ENCODE data around the gene DNASE1L1. TPM values are rescaled to one million over a fixed set of nuclear protein-coding genes. Genes with fewer than 3 reads are reported as not detected.
"Not testable (repeated sequence)": the region's sequence is repeated elsewhere in the genome, so short reads cannot be mapped to it uniquely, and the experiment has no call there.

Gene DNASE1L1
- total and polyA plus RNA-seq, 4 donors = 9.3 to 22.1 (median 16.7) TPM

- H3K36me3 ChIP-seq (ENCODE audit: control insufficient read depth in 4 of 4, insufficient read depth in 3 of 4, low read depth in 1 of 4, low read length in 3 of 4) = peaks cover 0 to 10% (median 7%) of the 10 kb centered on the region in 4 donors
- WGBS = 6% methylated on average over 53 of the region's 53 CpGs
- TF ChIP-seq REST (IDR thresholded peaks at IDR 0.05) (peak; percentile 7), ATF3 (IDR thresholded peaks at IDR 0.05) (no peak)
- peaks cover 1 to 31% (median 24%) of the 10 kb centered on the region in 4 donors for H3K4me1 ChIP-seq (ENCODE audit: control insufficient read depth in 4 of 4, insufficient read depth in 4 of 4, low read length in 3 of 4)
- peak overlapping the region; percentile 1 to 64 for H3K9ac ChIP-seq (ENCODE audit: low read depth in 1 of 2, low read length in 2 of 2)
- H3K9me3 ChIP-seq (ENCODE audit: control insufficient read depth in 4 of 4, low read length in 3 of 4) = no peaks in the 10 kb centered on the region
- H3K4me3 ChIP-seq (ENCODE audit: low read depth in 1 of 3, low read length in 3 of 3) = peak overlapping the region; percentile 69 to 92 (median 85)
- H3K27ac ChIP-seq (ENCODE audit: low read depth in 1 of 2, low read length in 2 of 2) = peak overlapping the region; percentile 80 to 98
- DNase-seq (ENCODE audit: low spot score) = peak; percentile 69
- H3K27me3 ChIP-seq (ENCODE audit: control insufficient read depth in 4 of 4, insufficient read depth in 4 of 4, low read length in 3 of 4) = no peaks in the 10 kb centered on the region
These were observed 11.8 kb downstream of the DNASE1L1 start for GRCh38 chrX:154396973-154397887.

GRCh38 chrX:154396363-154396762 lies 12.7 kb downstream of the DNASE1L1 start:
- Histone ChIP-seq H3K36me3 (ENCODE audit: control insufficient read depth in 4 of 4, insufficient read depth in 3 of 4, low read depth in 1 of 4, low read length in 3 of 4) (peaks cover 0 to 10% (median 7%) of the 10 kb centered on the region in 4 donors), H3K4me1 (ENCODE audit: control insufficient read depth in 4 of 4, insufficient read depth in 4 of 4, low read length in 3 of 4) (peaks cover 1 to 24% (median 18%) of the 10 kb centered on the region in 4 donors)
- H3K27ac ChIP-seq (ENCODE audit: low read depth in 1 of 2, low read length in 2 of 2); DNase-seq (ENCODE audit: low spot score); H3K9me3 ChIP-seq (ENCODE audit: control insufficient read depth in 4 of 4, low read length in 3 of 4); H3K27me3 ChIP-seq (ENCODE audit: control insufficient read depth in 4 of 4, insufficient read depth in 4 of 4, low read length in 3 of 4); H3K4me3 ChIP-seq (ENCODE audit: low read depth in 1 of 3, low read length in 3 of 3); H3K9ac ChIP-seq (ENCODE audit: low read depth in 1 of 2, low read length in 2 of 2): not testable (repeated sequence)
- WGBS = 90% methylated on average over 17 of the region's 17 CpGs

DNA sequence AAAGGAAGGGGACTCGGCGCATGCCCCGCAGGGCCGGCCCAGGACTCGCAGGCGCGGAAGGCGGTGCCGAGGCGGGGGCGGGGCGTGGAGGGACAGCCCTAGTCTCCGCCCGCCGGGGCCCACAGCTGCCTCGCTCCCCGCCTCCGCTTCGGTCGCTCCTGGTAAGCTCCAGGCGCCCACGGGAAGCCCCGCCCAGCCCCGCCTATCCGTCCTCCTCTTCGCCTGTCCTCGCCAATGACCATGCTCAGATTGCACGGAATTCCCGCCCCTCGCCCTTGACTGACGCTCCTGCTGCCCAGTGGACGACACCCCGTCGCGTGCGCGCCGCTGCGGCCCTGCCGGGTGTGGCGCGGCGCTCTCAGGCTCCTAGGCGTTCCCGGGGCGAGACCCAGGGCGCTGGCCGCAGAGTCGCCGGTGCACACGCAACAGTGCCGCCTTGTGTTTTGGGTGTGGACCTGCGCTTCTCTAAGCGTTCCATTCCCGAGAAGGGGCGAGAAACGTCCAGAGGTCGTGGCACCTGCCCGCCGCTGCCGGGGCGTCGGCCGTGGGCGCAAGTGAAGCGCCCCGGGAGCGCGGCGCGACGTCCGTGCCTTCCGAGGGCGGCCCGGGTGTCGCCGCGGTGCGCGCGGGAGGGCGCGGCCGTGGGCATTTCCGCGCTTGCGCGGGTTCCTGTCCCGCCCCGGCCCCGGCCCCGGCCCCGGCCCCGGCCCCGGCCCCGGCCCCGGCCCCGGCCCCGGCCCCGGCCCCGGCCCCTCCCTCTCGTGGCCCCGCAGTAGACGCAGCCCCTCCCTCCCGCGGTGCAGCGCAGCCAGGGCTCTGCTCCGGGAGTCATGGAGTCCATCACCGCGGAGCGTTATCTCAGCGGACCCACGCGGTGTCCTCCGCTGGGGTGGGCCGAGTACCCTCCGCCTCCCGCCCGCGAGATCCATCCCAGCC lies 19.0 kb downstream of the DNASE1L1 start:
- not testable (repeated sequence) for H3K4me1 ChIP-seq (ENCODE audit: control insufficient read depth in 4 of 4, insufficient read depth in 4 of 4, low read length in 3 of 4); H3K9me3 ChIP-seq (ENCODE audit: control insufficient read depth in 4 of 4, low read length in 3 of 4); H3K9ac ChIP-seq (ENCODE audit: low read depth in 1 of 2, low read length in 2 of 2); H3K4me3 ChIP-seq (ENCODE audit: low read depth in 1 of 3, low read length in 3 of 3); H3K27me3 ChIP-seq (ENCODE audit: control insufficient read depth in 4 of 4, insufficient read depth in 4 of 4, low read length in 3 of 4); H3K27ac ChIP-seq (ENCODE audit: low read depth in 1 of 2, low read length in 2 of 2); DNase-seq (ENCODE audit: low spot score); H3K36me3 ChIP-seq (ENCODE audit: control insufficient read depth in 4 of 4, insufficient read depth in 3 of 4, low read depth in 1 of 4, low read length in 3 of 4)
- 0% methylated on average over 11 of the region's 121 CpGs for WGBS

DNA sequence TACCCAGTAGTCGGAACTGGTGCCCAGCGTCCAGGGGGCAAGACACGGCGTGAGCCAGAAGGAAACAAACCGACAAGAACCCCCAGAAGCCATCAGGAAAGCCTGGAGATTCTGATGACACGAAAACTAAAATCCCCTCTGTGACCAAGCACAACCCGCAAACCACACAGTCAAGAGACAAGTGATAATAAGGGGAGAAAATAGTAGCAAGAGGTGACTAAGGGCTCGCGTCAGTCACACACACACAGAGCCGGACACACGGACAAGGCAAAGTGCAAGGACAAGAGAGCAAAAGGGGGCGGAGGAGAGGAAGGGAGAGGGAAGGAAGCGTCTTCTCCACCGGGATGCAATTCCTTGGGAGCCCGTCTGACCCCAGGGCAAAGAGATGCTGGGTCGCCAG lies 20.4 kb downstream of the DNASE1L1 start:
- WGBS = no CpG with 5 or more reads among the region's 16 CpGs
- H3K27ac ChIP-seq (ENCODE audit: low read depth in 1 of 2, low read length in 2 of 2); H3K27me3 ChIP-seq (ENCODE audit: control insufficient read depth in 4 of 4, insufficient read depth in 4 of 4, low read length in 3 of 4); H3K9me3 ChIP-seq (ENCODE audit: control insufficient read depth in 4 of 4, low read length in 3 of 4); H3K4me1 ChIP-seq (ENCODE audit: control insufficient read depth in 4 of 4, insufficient read depth in 4 of 4, low read length in 3 of 4); DNase-seq (ENCODE audit: low spot score); H3K9ac ChIP-seq (ENCODE audit: low read depth in 1 of 2, low read length in 2 of 2); H3K4me3 ChIP-seq (ENCODE audit: low read depth in 1 of 3, low read length in 3 of 3); H3K36me3 ChIP-seq (ENCODE audit: control insufficient read depth in 4 of 4, insufficient read depth in 3 of 4, low read depth in 1 of 4, low read length in 3 of 4): not testable (repeated sequence)

DNA sequence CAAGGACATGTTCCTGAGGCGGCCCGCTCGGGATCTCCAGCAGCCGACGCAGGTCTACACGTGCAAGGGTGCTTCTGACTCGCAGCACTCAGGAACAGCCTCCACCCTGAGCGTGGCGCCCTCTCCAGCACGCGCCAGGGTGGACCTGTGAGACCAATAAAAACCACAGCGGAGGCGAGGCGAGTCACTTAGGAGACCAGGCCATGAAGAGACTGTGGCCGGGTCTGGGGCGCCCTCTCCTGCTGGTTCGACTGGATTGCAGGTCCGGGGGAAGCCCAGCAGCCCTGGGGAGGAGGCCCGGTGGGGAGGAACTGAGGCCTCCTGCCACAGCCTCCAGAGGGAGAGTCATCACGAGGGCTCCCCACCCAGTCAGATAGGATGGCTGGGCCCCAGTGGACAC lies 21.0 kb downstream of the DNASE1L1 start:
- H3K27me3 ChIP-seq (ENCODE audit: control insufficient read depth in 4 of 4, insufficient read depth in 4 of 4, low read length in 3 of 4); H3K4me3 ChIP-seq (ENCODE audit: low read depth in 1 of 3, low read length in 3 of 3); H3K36me3 ChIP-seq (ENCODE audit: control insufficient read depth in 4 of 4, insufficient read depth in 3 of 4, low read depth in 1 of 4, low read length in 3 of 4); DNase-seq (ENCODE audit: low spot score); H3K9me3 ChIP-seq (ENCODE audit: control insufficient read depth in 4 of 4, low read length in 3 of 4); H3K9ac ChIP-seq (ENCODE audit: low read depth in 1 of 2, low read length in 2 of 2); H3K27ac ChIP-seq (ENCODE audit: low read depth in 1 of 2, low read length in 2 of 2); H3K4me1 ChIP-seq (ENCODE audit: control insufficient read depth in 4 of 4, insufficient read depth in 4 of 4, low read length in 3 of 4): not testable (repeated sequence)
- WGBS = no CpG with 5 or more reads among the region's 20 CpGs
